HUES64 (cell line): Measurements from ENCODE around the gene C11orf65.
"Not testable (repeated sequence)": the region's sequence is repeated elsewhere in the genome, so short reads cannot be mapped to it uniquely, and the experiment has no call there.

Source experiments
- H3K27ac ChIP-seq: 2 replicates; pipeline ENCODE4 v1.7.0; 2013; ENCODE audit warnings: low read depth, low read length, inconsistent platforms
- H3K27me3 ChIP-seq: 2 replicates; pipeline ENCODE4 v1.6.1; 2013; ENCODE audit warnings: mild to moderate bottlenecking, low read length; ENCODE audit not compliant: insufficient read depth
- H3K36me3 ChIP-seq: 2 replicates; pipeline ENCODE4 v1.6.1; 2013; ENCODE audit warnings: mild to moderate bottlenecking, low read length; ENCODE audit not compliant: insufficient read depth
- H3K4me1 ChIP-seq: 2 replicates; pipeline ENCODE4 v1.6.1; 2013; ENCODE audit warnings: mild to moderate bottlenecking, low read length, moderate library complexity; ENCODE audit not compliant: insufficient read depth
- H3K4me3 ChIP-seq: 2 replicates; pipeline ENCODE4 v1.5.1; 2013; ENCODE audit warnings: mild to moderate bottlenecking, low read length, moderate library complexity
- H3K9ac ChIP-seq: 2 replicates; pipeline ENCODE4 v1.6.1; 2013; ENCODE audit warnings: mild to moderate bottlenecking, low read depth, low read length
- H3K9me3 ChIP-seq: 2 replicates; pipeline ENCODE4 v1.6.1; 2013; ENCODE audit warnings: low read depth, low read length; ENCODE audit not compliant: insufficient read depth
- WGBS: fragments of 150-250, 120-280 bp; methylation state at CpG from one replicate; pipeline ENCODE4 v1.1.7; 2013; ENCODE audit warnings: missing lambda C conversion rate; 5-methylcytosine and 5-hydroxymethylcytosine counted together

Gene C11orf65

DNA sequence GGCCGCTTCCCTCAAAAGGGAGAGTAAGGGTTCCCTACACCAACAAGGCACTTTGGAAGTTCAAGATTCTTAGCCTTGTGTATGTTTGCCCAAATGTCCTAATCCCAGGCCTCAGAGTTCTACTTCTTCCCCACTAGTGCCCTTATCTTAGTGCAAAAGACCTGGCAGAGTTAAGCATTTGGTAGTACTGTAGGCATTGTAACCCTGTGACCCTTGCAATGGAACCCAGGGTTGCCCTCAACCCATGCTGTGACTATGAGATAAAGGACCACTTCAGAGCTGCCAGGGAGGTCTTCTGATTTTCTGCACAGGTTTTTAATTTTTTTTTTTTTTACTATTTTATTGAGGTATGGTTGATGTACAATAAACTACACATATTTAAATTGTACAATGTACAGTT lies 65.1 kb downstream of the C11orf65 start:
- Histone ChIP-seq H3K4me1 (no peaks in the 10 kb centered on the region), H3K27ac (no peak overlapping the region), H3K9me3 (no peaks in the 10 kb centered on the region), H3K9ac (no peak overlapping the region), H3K4me3 (no peak overlapping the region), H3K27me3 (no peaks in the 10 kb centered on the region), H3K36me3 (no peaks in the 10 kb centered on the region)
- 100% methylated on average over 1 of the region's 1 CpG for WGBS

- no peak overlapping the region for H3K27ac ChIP-seq
- no peaks in the 10 kb centered on the region for H3K36me3 ChIP-seq
- H3K27me3 ChIP-seq = no peaks in the 10 kb centered on the region
- H3K4me1 ChIP-seq = no peaks in the 10 kb centered on the region
- no peak overlapping the region for H3K9ac ChIP-seq
- WGBS = 95% methylated on average over 6 of the region's 6 CpGs
- no peaks in the 10 kb centered on the region for H3K9me3 ChIP-seq
- no peak overlapping the region for H3K4me3 ChIP-seq
Observed at GRCh38 chr11:108398439-108398838, 68.9 kb downstream of the C11orf65 start.

DNA sequence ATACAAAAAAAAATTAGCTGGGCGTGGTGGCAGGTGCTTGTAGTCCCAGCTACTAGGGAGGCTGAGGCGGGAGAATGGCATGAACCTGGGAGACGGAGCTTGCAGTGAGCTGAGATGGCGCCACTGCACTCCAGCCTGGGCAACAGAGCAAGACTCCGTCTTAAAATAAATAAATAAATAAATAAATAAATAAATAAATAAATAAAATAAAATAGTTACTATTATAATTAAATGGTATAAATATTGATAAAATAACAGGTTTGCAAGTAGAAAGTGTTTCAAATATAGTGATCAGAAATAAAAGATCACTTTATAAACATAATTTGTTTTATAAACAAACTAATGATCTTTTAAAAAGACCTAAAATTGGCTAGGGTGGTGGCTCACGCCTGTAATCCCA lies 70.7 kb downstream of the C11orf65 start:
- H3K27me3 ChIP-seq, H3K4me3 ChIP-seq, H3K4me1 ChIP-seq, H3K27ac ChIP-seq, H3K9ac ChIP-seq, H3K9me3 ChIP-seq, H3K36me3 ChIP-seq: not testable (repeated sequence)
- 97% methylated on average over 4 of the region's 6 CpGs for WGBS

DNA sequence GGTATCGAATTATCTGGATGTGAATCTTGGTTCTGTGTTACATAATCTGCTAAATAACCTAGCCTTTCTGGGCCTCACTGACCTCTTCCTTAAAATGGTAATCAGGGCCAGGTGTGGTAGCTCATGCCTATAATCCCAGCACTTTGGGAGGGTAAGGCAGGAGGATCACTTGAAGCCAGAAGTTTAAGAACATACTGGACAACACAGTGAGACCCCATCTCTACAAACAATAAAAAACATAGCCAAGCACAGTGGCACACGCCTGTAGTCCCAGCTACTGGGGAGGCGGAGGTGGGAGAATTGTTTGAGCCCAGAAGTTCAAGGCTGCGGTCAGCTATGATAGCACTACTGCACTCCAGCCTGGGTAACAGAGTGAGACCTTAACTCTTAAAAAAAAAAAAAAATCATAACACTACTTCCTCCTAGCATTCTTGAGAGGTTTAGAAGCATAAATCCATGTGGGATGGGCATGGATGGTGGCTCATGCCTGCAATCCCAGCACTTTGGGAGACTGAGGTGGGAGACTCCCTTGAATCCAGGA lies 72.5 kb downstream of the C11orf65 start:
- Histone ChIP-seq H3K9ac (no peak overlapping the region), H3K4me3 (no peak overlapping the region), H3K27me3 (no peaks in the 10 kb centered on the region), H3K4me1 (no peaks in the 10 kb centered on the region), H3K36me3 (no peaks in the 10 kb centered on the region), H3K27ac (no peak overlapping the region), H3K9me3 (no peaks in the 10 kb centered on the region)
- WGBS = 95% methylated on average over 4 of the region's 4 CpGs

- no CpG with 5 or more reads among the region's 1 CpG for WGBS
Observed at GRCh38 chr11:108393046-108393445, 74.3 kb downstream of the C11orf65 start.

GRCh38 chr11:108392353-108392752 lies 75.0 kb downstream of the C11orf65 start:
- Histone ChIP-seq H3K36me3 (no peaks in the 10 kb centered on the region), H3K27me3 (no peaks in the 10 kb centered on the region), H3K9ac (no peak overlapping the region), H3K4me3 (no peak overlapping the region), H3K4me1 (no peaks in the 10 kb centered on the region), H3K9me3 (no peaks in the 10 kb centered on the region), H3K27ac (no peak overlapping the region)
- WGBS = no CpG with 5 or more reads among the region's 1 CpG

More at GRCh38 chr11:108393046-108393445, 74.3 kb downstream of the C11orf65 start:
- no peak overlapping the region for H3K9ac ChIP-seq
- no peak overlapping the region for H3K4me3 ChIP-seq
- H3K9me3 ChIP-seq = no peaks in the 10 kb centered on the region
- no peak overlapping the region for H3K27ac ChIP-seq
- H3K36me3 ChIP-seq = no peaks in the 10 kb centered on the region
- H3K27me3 ChIP-seq = no peaks in the 10 kb centered on the region
- H3K4me1 ChIP-seq = no peaks in the 10 kb centered on the region

- no peaks in the 10 kb centered on the region for H3K4me1 ChIP-seq
- H3K9ac ChIP-seq = no peak overlapping the region
- H3K4me3 ChIP-seq = no peak overlapping the region
- WGBS = 88% methylated on average over 5 of the region's 5 CpGs
- no peaks in the 10 kb centered on the region for H3K36me3 ChIP-seq
- no peaks in the 10 kb centered on the region for H3K27me3 ChIP-seq
- no peaks in the 10 kb centered on the region for H3K9me3 ChIP-seq
- no peak overlapping the region for H3K27ac ChIP-seq
Observed at GRCh38 chr11:108388576-108388975, 78.8 kb downstream of the C11orf65 start.

GRCh38 chr11:108373505-108373904 lies 93.8 kb downstream of the C11orf65 start:
- not testable (repeated sequence) for H3K36me3 ChIP-seq, H3K27ac ChIP-seq, H3K4me1 ChIP-seq, H3K27me3 ChIP-seq, H3K9ac ChIP-seq, H3K9me3 ChIP-seq, H3K4me3 ChIP-seq
- 96% methylated on average over 24 of the region's 24 CpGs for WGBS

- WGBS = 71% methylated on average over 4 of the region's 5 CpGs
- H3K4me3 ChIP-seq = no peak overlapping the region
- no peaks in the 10 kb centered on the region for H3K27me3 ChIP-seq
Observed at GRCh38 chr11:108370990-108371389, 96.3 kb downstream of the C11orf65 start.

DNA sequence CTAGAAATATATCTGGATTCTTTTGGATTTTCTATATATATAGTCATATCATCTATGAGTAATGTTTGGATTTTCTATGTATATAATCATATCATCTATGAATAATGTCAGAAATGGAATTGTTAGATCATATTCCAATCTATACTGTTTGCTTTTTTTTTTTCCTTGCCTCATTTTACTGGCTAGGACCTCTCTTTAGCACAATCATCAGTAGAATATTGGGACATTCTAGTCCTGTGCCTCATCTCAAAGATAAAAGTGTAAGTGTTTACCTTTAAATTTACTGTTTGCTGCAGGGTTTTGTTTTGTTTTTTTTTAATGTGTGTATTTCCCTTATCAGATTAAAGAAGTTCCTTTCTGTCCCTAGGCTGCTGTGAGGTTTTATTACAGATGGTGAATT lies 97.0 kb downstream of the C11orf65 start:
- no peak overlapping the region for H3K27ac ChIP-seq
- H3K27me3 ChIP-seq = no peaks in the 10 kb centered on the region
- H3K4me3 ChIP-seq = no peak overlapping the region
- peaks cover 4% of the 10 kb centered on the region; the same call in 1 of the 2 replicates for H3K9me3 ChIP-seq
- H3K36me3 ChIP-seq = peaks cover 20% of the 10 kb centered on the region
- H3K9ac ChIP-seq = no peak overlapping the region
- no peaks in the 10 kb centered on the region for H3K4me1 ChIP-seq

More at GRCh38 chr11:108370990-108371389, 96.3 kb downstream of the C11orf65 start:
- no peak overlapping the region for H3K27ac ChIP-seq
- H3K9ac ChIP-seq = no peak overlapping the region
- H3K9me3 ChIP-seq = peaks cover 4% of the 10 kb centered on the region; the same call in 1 of the 2 replicates
- H3K36me3 ChIP-seq = peaks cover 16% of the 10 kb centered on the region
- H3K4me1 ChIP-seq = no peaks in the 10 kb centered on the region

DNA sequence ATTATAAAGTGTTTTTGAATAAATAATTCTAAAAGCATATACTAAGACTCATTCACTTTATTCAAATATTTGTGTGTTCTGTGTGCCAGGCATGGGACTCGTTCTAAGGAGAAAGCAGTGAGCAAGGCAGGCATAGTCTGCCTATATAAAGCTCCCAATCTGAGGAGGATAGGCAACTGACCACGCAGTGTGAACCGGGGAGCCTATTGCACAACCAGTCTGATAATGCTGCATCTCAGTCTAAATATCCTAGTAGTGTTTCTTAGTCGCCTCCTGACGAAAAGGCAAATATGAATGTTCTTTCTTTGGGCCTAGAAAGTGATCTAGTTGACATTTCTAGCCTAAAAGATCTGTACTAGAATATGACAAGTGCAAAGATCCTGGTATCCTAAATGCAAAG lies 98.3 kb downstream of the C11orf65 start:
- H3K9me3 ChIP-seq = peaks cover 4% of the 10 kb centered on the region; the same call in 1 of the 2 replicates
- no peaks in the 10 kb centered on the region for H3K27me3 ChIP-seq
- 87% methylated on average over 5 of the region's 5 CpGs for WGBS
- H3K36me3 ChIP-seq = peaks cover 25% of the 10 kb centered on the region
- no peaks in the 10 kb centered on the region for H3K4me1 ChIP-seq
- no peak overlapping the region for H3K9ac ChIP-seq
- no peak overlapping the region for H3K27ac ChIP-seq
- no peak overlapping the region for H3K4me3 ChIP-seq

DNA sequence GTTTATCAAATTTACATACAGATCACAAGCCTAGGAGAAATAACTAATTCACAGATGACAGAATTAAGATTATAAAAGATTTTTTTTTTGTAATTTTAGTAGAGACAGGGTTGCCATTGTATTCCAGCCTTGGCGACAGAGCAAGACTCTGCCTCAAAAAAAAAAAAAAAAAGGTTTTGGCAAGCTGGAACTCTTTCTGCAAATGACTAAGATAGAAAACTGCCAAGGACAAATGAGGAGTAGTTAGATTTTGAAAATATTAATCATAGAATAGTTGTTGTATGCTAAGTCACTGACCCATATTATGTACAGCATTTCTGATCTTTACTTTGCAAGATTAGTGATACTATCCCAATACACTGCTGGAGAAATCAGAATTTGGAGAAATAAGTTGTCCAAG lies 99.2 kb downstream of the C11orf65 start:
- no peak overlapping the region for H3K4me3 ChIP-seq
- no peaks in the 10 kb centered on the region for H3K4me1 ChIP-seq
- peaks cover 25% of the 10 kb centered on the region for H3K36me3 ChIP-seq
- H3K9ac ChIP-seq = no peak overlapping the region
- H3K27me3 ChIP-seq = no peaks in the 10 kb centered on the region
- 90% methylated on average over 1 of the region's 1 CpG for WGBS
- peaks cover 2% of the 10 kb centered on the region; the same call in 1 of the 2 replicates for H3K9me3 ChIP-seq
- H3K27ac ChIP-seq = no peak overlapping the region
